ENCODE measurements around the gene DONSON. TPM values are rescaled to one million over a fixed set of nuclear protein-coding genes. Genes with fewer than 3 reads are reported as not detected.

Gene DONSON
- total and polyA plus RNA-seq, 2 of the 8 experiments (the other 6 are each of a cell fraction or from before 2014, with no cell fraction given) = 21.9 to 32.5 TPM

GRCh38 chr21:33541105-33541711, 47.3 kb downstream of the DONSON start:
- Histone ChIP-seq H3K14ac (ENCODE audit: insufficient read length) (no peak overlapping the region), H2BK20ac (ENCODE audit: low read length) (no peak overlapping the region; the same call in 1 of the 2 replicates), H4K20me1 (replicated peaks in 1 of 2; ENCODE audit: control insufficient read depth in 1 of 2, insufficient read depth in 2 of 2, low read length in 2 of 2) (peaks cover 8 to 10% of the 10 kb centered on the region in 2 experiments), H3K56ac (replicated peaks; ENCODE audit: insufficient read length, low read depth, low read length) (peak overlapping the region; percentile 82), H3K27ac (ENCODE audit: low read depth, low read length) (peak overlapping the region; percentile 99; the same call in 1 of the 2 replicates), H3K18ac (ENCODE audit: extremely low read depth, low read length) (peak overlapping the region; percentile 52; the same call in 1 of the 2 replicates), H2AFZ (ENCODE audit: low read length) (no peak overlapping the region), H3K23me2 (ENCODE audit: low read depth, low read length) (peaks cover 10% of the 10 kb centered on the region), H3K79me2 (ENCODE audit: control insufficient read depth in 1 of 2, insufficient read depth in 2 of 2, low read length in 2 of 2) (peaks cover 48 to 86% of the 10 kb centered on the region in 2 experiments), H2BK12ac (ENCODE audit: low read depth, low read length) (no peak overlapping the region; the same call in 1 of the 2 replicates), H2BK5ac (ENCODE audit: low read depth, low read length) (peak overlapping the region; percentile 99), H2BK15ac (ENCODE audit: low read length) (no peak overlapping the region), H3K23ac (ENCODE audit: insufficient read length) (no peak overlapping the region), H3K36me3 (ENCODE audit: control insufficient read depth in 2 of 4, insufficient read depth in 4 of 4, low read length in 3 of 4) (peaks cover 16 to 43% (median 26%) of the 10 kb centered on the region in 4 experiments), H3K4me1 (replicated peaks in 1 of 4; ENCODE audit: control insufficient read depth in 3 of 4, insufficient read depth in 4 of 4, low read length in 3 of 4) (peaks cover 0 to 2% (median 0%) of the 10 kb centered on the region in 4 experiments; a peak in 3 of 7 replicates), H3K9me3 (ENCODE audit: insufficient read depth in 2 of 2, low read depth in 1 of 2, low read length in 1 of 2) (no peaks in the 10 kb centered on the region), H2BK120ac (replicated peaks; ENCODE audit: low read depth, low read length) (no peak overlapping the region), H3K4me3 (ENCODE audit: extremely low read depth in 1 of 4, insufficient read depth in 2 of 4, low read depth in 3 of 4, low read length in 4 of 4) (peak overlapping the region; percentile 91 to 99 (median 95)), H4K8ac (ENCODE audit: extremely low read depth, insufficient read depth, low read length) (peak overlapping the region; percentile 87; the same call in 1 of the 2 replicates), H3K79me1 (ENCODE audit: low read depth, low read length) (no peaks in the 10 kb centered on the region; the same call in 1 of the 2 replicates), H3K4me2 (ENCODE audit: insufficient read depth in 1 of 2, low read depth in 2 of 2, low read length in 2 of 2) (peak overlapping the region; percentile 76 to 78), H2AK5ac (ENCODE audit: low read depth, low read length) (peak overlapping the region; percentile 88), H3K27me3 (replicated peaks in 1 of 4; ENCODE audit: control insufficient read depth in 3 of 4, extremely low read depth in 1 of 4, insufficient read depth in 3 of 4, low read length in 3 of 4) (no peaks in the 10 kb centered on the region), H4K5ac (ENCODE audit: insufficient read length, low read depth, low read length) (peak overlapping the region; percentile 72), H3K4ac (replicated peaks; ENCODE audit: insufficient read length, low read depth, low read length) (peak overlapping the region; percentile 75), H3K9ac (replicated peaks in 1 of 4; ENCODE audit: extremely low read depth in 1 of 4, low read depth in 3 of 4, low read length in 3 of 4) (peak overlapping the region; percentile 80 to 98 (median 96)), H4K91ac (replicated peaks; ENCODE audit: insufficient read length, low read length) (peak overlapping the region; percentile 83)
- ChIA-PET CTCF (ENCODE audit: partially characterized antibody) (interaction anchor here (0.6 kb wide), 1 partner anchor 427 kb away, joined by 3 read pairs; no protein-coding TSS in a partner anchor), POLR2A (ENCODE audit: partially characterized antibody) (interaction anchor here (1.0 to 6.3 kb wide), 10 partner anchors 11 to 179 kb away, joined by 3 to 64 read pairs (median 3); partner anchors contain the start of gene DONSON)
- 60% methylated on average over 19 of the region's 19 CpGs; no CpG with 5 or more reads in 1 of the 2 experiments for WGBS, 2 experiments (ENCODE audit: extremely low coverage in 1 of 2, insufficient coverage in 1 of 2, insufficient read length in 1 of 2, insufficient replicate concordance in 2 of 2, low coverage in 1 of 2, low lambda C conversion rate in 2 of 2, missing lambda C conversion rate in 1 of 2)
- FAIRE-seq (no peak), DNase-seq (ENCODE audit: low read depth in 1 of 2, low spot score in 2 of 2) (no peak)
- 0 out of 2 replicates have a peak, but pooled peaks have one; percentile 26 for TF ChIP-seq KDM1A (IDR thresholded peaks at IDR 0.05; ENCODE audit: borderline replicate concordance, low read length)
- peak; percentile 37 for TF ChIP-seq SAP30 (IDR thresholded peaks at IDR 0.05; ENCODE audit: insufficient read depth, insufficient replicate concordance, low read length)
- no peak for TF ChIP-seq SUZ12 (IDR thresholded peaks at IDR 0.05; ENCODE audit: low read length)
- TF ChIP-seq PHF8 (conservative IDR thresholded peaks at IDR 0.05; ENCODE audit: low read depth, low read length) = 0 out of 2 replicates have a peak, but pooled peaks have one; percentile 5
